Mesenchymal stem cell (in vitro differentiated cells and primary cell): ENCODE data around the gene LLGL1.

Experiments used
- DNase-seq: peaks from one replicate; pipeline ENCODE4 v3.0.0-alpha.2; 2013
- H2AFZ ChIP-seq: one replicate; pipeline ENCODE4 v1.6.1; 2013; ENCODE audit warnings: low read depth, mild to moderate bottlenecking, control low read depth, inconsistent platforms, low read length, moderate library complexity
- H2AK5ac ChIP-seq: 2 replicates; pipeline ENCODE4 v1.6.1; 2013; ENCODE audit warnings: low read length, moderate library complexity, mild to moderate bottlenecking, inconsistent platforms; ENCODE audit not compliant: severe bottlenecking
- H2BK120ac ChIP-seq: one replicate; pipeline ENCODE4 v1.6.1; 2013; ENCODE audit warnings: low read depth, mild to moderate bottlenecking, inconsistent platforms, low read length, moderate library complexity
- H2BK12ac ChIP-seq, 2 experiments: one replicate each; pipeline ENCODE4 v1.6.1; 2013; ENCODE audit warnings: inconsistent platforms in 2 of 2, low read length in 2 of 2, mild to moderate bottlenecking in 2 of 2, moderate library complexity in 2 of 2, control low read depth in 1 of 2
- H2BK15ac ChIP-seq: one replicate; pipeline ENCODE4 v1.6.1; 2013; ENCODE audit warnings: mild to moderate bottlenecking, low read depth, inconsistent platforms; ENCODE audit not compliant: poor library complexity, severe bottlenecking
- H2BK5ac ChIP-seq: 2 replicates; pipeline ENCODE4 v1.6.1; 2013; ENCODE audit warnings: low read depth, mild to moderate bottlenecking, low read length, control low read depth, inconsistent platforms; ENCODE audit not compliant: poor library complexity, severe bottlenecking
- H3K14ac ChIP-seq, 2 experiments: one replicate each; pipeline ENCODE4 v1.6.1; 2013; ENCODE audit warnings: inconsistent platforms in 2 of 2, low read length in 2 of 2, control low read depth in 1 of 2, mild to moderate bottlenecking in 1 of 2, moderate library complexity in 1 of 2
- H3K18ac ChIP-seq, 2 experiments: one replicate each; pipeline ENCODE4 v1.6.1; 2013; ENCODE audit warnings: inconsistent platforms in 2 of 2, low read length in 2 of 2, control low read depth in 1 of 2, low read depth in 1 of 2, mild to moderate bottlenecking in 1 of 2
- H3K23ac ChIP-seq, 2 experiments: one replicate each; pipeline ENCODE4 v1.6.1; 2013; ENCODE audit warnings: inconsistent platforms in 2 of 2, low read length in 2 of 2, mild to moderate bottlenecking in 2 of 2, moderate library complexity in 2 of 2, control low read depth in 1 of 2
- H3K27ac ChIP-seq: 2 replicates; pipeline ENCODE4 v1.5.1; 2013; ENCODE audit warnings: mild to moderate bottlenecking, moderate library complexity, low read length, control low read depth, inconsistent platforms; ENCODE audit not compliant: poor library complexity, severe bottlenecking
- H3K27me3 ChIP-seq, 2 experiments: 2 replicates each; pipeline versions ENCODE4 v1.6.1 to v1.7.0; 2013; ENCODE audit warnings: low read length in 2 of 2, mild to moderate bottlenecking in 2 of 2, moderate library complexity in 2 of 2, control low read depth in 1 of 2, inconsistent platforms in 1 of 2; ENCODE audit not compliant: control insufficient read depth in 1 of 2, insufficient read depth in 1 of 2
- H3K36me3 ChIP-seq, 2 experiments: 2 replicates each; pipeline versions ENCODE4 v1.6.1 to v1.7.0; 2013; ENCODE audit warnings: low read length in 2 of 2, control low read depth in 1 of 2, inconsistent platforms in 1 of 2, low read depth in 1 of 2, mild to moderate bottlenecking in 1 of 2; ENCODE audit not compliant: insufficient read depth in 2 of 2, control insufficient read depth in 1 of 2
- H3K4ac ChIP-seq, 2 experiments: one replicate each; pipeline ENCODE4 v1.6.1; 2013; ENCODE audit warnings: inconsistent platforms in 2 of 2, low read length in 2 of 2, mild to moderate bottlenecking in 2 of 2, moderate library complexity in 2 of 2, control low read depth in 1 of 2, low read depth in 1 of 2
- H3K4me1 ChIP-seq: 2 replicates; pipeline ENCODE4 v1.6.1; 2013; ENCODE audit warnings: low read depth, low read length, control low read depth; ENCODE audit not compliant: control insufficient read depth, insufficient read depth
- H3K4me2 ChIP-seq: 2 replicates; pipeline ENCODE4 v1.6.1; 2013; ENCODE audit warnings: low read length, mild to moderate bottlenecking, inconsistent platforms; ENCODE audit not compliant: poor library complexity, severe bottlenecking
- H3K4me3 ChIP-seq, 2 experiments: 2 replicates each; pipeline versions ENCODE4 v1.5.1 to v1.7.0; 2013; ENCODE audit warnings: low read length in 2 of 2, mild to moderate bottlenecking in 2 of 2, control low read depth in 1 of 2, low read depth in 1 of 2; ENCODE audit not compliant: insufficient read depth in 1 of 2
- H3K79me1 ChIP-seq: replicated peaks from 2 replicates; pipeline ENCODE4 v1.6.1; 2013; ENCODE audit warnings: mild to moderate bottlenecking, control low read depth, low read length, inconsistent platforms; ENCODE audit not compliant: poor library complexity, severe bottlenecking
- H3K9ac ChIP-seq: 2 replicates; pipeline ENCODE4 v1.7.0; 2013; ENCODE audit warnings: mild to moderate bottlenecking, low read length, moderate library complexity
- H3K9me3 ChIP-seq: 2 replicates; pipeline ENCODE4 v1.7.0; 2013; ENCODE audit warnings: mild to moderate bottlenecking, low read length; ENCODE audit not compliant: control insufficient read depth
- H4K8ac ChIP-seq: one replicate; pipeline ENCODE4 v1.6.1; 2013; ENCODE audit warnings: inconsistent platforms, mild to moderate bottlenecking, low read length, moderate library complexity
- H4K91ac ChIP-seq: one replicate; pipeline ENCODE4 v1.6.1; 2013; ENCODE audit warnings: mild to moderate bottlenecking, low read length, inconsistent platforms
- WGBS: methylation state at CpG from one replicate; pipeline ENCODE4 v1.1.7; 2013; ENCODE audit warnings: mixed read lengths; 5-methylcytosine and 5-hydroxymethylcytosine counted together

Gene LLGL1

GRCh38 chr17:18185391-18185790, 40.0 kb upstream of the LLGL1 start:
- Histone ChIP-seq H3K9me3 (no peaks in the 10 kb centered on the region), H4K8ac (no peak overlapping the region), H3K14ac (no peak overlapping the region), H3K27ac (peak overlapping the region; percentile 14), H4K91ac (no peak overlapping the region), H2BK120ac (no peak overlapping the region), H3K36me3 (peaks cover 14 to 22% of the 10 kb centered on the region in 2 experiments), H2BK12ac (no peak overlapping the region), H3K18ac (no peak overlapping the region), H3K4me2 (peak overlapping the region; percentile 78), H3K79me1 (peaks cover 2% of the 10 kb centered on the region), H3K23ac (no peak overlapping the region), H2BK15ac (no peak overlapping the region), H3K27me3 (no peaks in the 10 kb centered on the region), H2BK5ac (no peak overlapping the region), H2AK5ac (no peak overlapping the region), H3K4ac (no peak overlapping the region), H3K4me1 (peaks cover 37% of the 10 kb centered on the region), H2AFZ (no peak overlapping the region), H3K9ac (peak overlapping the region; percentile 96), H3K4me3 (peak overlapping the region in 1 of 2 experiments; percentile 89)
- WGBS, result 35% methylated on average over 3 of the region's 3 CpGs
- peak; percentile 49 for DNase-seq

DNA sequence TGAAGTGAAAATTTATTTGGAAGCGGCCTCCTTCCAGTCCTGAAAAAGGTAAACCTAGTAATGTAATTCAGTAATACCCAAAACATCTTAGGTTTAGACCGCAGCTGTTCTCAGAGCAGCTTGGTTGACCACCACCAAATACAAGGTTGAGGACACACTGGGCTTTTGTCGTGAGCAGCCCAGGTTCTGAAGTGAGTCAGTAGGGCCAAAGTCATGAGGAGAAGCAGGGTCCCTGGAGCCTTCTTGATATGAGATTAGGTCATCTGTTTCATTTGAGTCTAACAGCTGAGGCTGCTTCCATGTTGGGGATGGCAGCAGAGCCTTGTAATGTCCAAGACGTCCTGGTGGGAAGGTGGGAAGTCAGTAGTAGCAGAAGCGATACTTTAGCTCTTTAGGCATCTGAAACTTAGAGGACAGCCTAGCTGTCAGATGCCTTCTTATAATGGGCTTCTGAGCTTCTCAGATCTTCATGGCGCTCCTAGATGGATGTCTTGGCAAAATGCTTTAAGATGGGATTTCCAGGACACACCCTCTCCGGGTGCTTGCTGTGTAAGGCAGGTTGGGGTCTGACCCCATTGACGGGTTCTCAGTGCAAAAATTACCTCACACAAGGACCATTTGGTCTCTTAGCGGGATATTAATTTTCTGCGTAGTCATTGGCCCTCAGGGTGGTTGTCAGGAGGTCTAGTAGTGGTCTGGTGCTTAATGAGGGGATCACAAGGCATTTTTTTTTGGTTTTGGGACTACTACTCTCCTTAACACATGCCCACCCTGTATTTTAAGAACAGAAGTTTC, 39.4 kb upstream of the LLGL1 start:
- Histone ChIP-seq H3K9me3 (no peaks in the 10 kb centered on the region), H3K27ac (no peak overlapping the region), H3K36me3 (peaks cover 14 to 22% of the 10 kb centered on the region in 2 experiments), H3K14ac (no peak overlapping the region), H3K4me2 (peak overlapping the region; percentile 78), H3K23ac (peak overlapping the region in 1 of 2 experiments; percentile 23), H2AFZ (no peak overlapping the region), H2AK5ac (no peak overlapping the region), H2BK15ac (no peak overlapping the region), H3K18ac (no peak overlapping the region), H2BK12ac (no peak overlapping the region), H2BK5ac (no peak overlapping the region), H4K8ac (no peak overlapping the region), H3K9ac (peak overlapping the region; percentile 96), H3K4ac (no peak overlapping the region), H3K79me1 (peaks cover 2% of the 10 kb centered on the region), H3K4me3 (peak overlapping the region in 1 of 2 experiments; percentile 89), H4K91ac (no peak overlapping the region), H3K4me1 (peaks cover 40% of the 10 kb centered on the region), H3K27me3 (no peaks in the 10 kb centered on the region), H2BK120ac (no peak overlapping the region)
- DNase-seq, result peak; percentile 47
- 78% methylated on average over 10 of the region's 10 CpGs for WGBS

DNA sequence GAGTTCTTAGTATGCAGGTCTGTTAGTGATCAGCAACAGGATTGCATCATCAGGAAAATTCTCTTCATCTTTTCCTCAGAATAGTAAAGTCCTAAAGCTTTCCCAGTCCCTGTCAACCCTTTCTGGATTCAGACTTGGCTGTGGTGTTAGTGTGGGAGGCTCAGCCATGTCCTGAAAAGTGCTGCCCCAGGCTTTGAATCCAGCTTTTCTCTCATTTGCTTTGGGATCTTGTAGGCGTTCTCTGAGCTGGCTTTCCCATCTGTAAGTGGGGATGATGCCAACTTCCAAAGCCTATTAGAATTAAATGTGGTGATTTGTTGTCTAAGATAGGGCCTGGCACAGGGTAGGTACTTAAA, 38.8 kb upstream of the LLGL1 start:
- Histone ChIP-seq H3K9me3 (no peaks in the 10 kb centered on the region), H4K8ac (no peak overlapping the region), H3K79me1 (peaks cover 2% of the 10 kb centered on the region), H3K27me3 (no peaks in the 10 kb centered on the region), H3K18ac (no peak overlapping the region), H4K91ac (no peak overlapping the region), H3K4me3 (peak overlapping the region in 1 of 2 experiments; percentile 89), H3K4me2 (peak overlapping the region; percentile 78), H2AFZ (no peak overlapping the region), H3K27ac (no peak overlapping the region), H2BK5ac (no peak overlapping the region), H2AK5ac (no peak overlapping the region), H2BK120ac (no peak overlapping the region), H2BK15ac (no peak overlapping the region), H3K23ac (no peak overlapping the region), H3K4me1 (peaks cover 42% of the 10 kb centered on the region), H3K36me3 (peaks cover 14 to 26% of the 10 kb centered on the region in 2 experiments), H3K9ac (peak overlapping the region; percentile 96), H3K4ac (no peak overlapping the region), H3K14ac (no peak overlapping the region), H2BK12ac (no peak overlapping the region)
- peak; percentile 34 for DNase-seq
- WGBS, result 75% methylated on average over 1 of the region's 1 CpG

- peak overlapping the region; percentile 96 for H3K9ac ChIP-seq
- H4K91ac ChIP-seq, result no peak overlapping the region
- no peak overlapping the region for H3K27ac ChIP-seq
- H3K4me2 ChIP-seq, result peak overlapping the region; percentile 59
- no peak overlapping the region for H2BK120ac ChIP-seq
- DNase-seq, result no peak
- H3K14ac ChIP-seq, result peak overlapping the region in 1 of 2 experiments; percentile 57
- H3K9me3 ChIP-seq, result no peaks in the 10 kb centered on the region
- H2BK12ac ChIP-seq, result no peak overlapping the region
- H3K79me1 ChIP-seq, result no peaks in the 10 kb centered on the region
- no peak overlapping the region for H2AFZ ChIP-seq
- no peaks in the 10 kb centered on the region for H3K27me3 ChIP-seq
- H3K23ac ChIP-seq, result peak overlapping the region in 1 of 2 experiments; percentile 84
- peaks cover 14 to 26% of the 10 kb centered on the region in 2 experiments for H3K36me3 ChIP-seq
- no peak overlapping the region for H3K4ac ChIP-seq
- peaks cover 39% of the 10 kb centered on the region for H3K4me1 ChIP-seq
- H2BK15ac ChIP-seq, result no peak overlapping the region
- H4K8ac ChIP-seq, result no peak overlapping the region
- no peak overlapping the region for H2BK5ac ChIP-seq
- H2AK5ac ChIP-seq, result no peak overlapping the region
- peak overlapping the region in 1 of 2 experiments; percentile 89 for H3K4me3 ChIP-seq
- WGBS, result 81% methylated on average over 2 of the region's 2 CpGs
- no peak overlapping the region for H3K18ac ChIP-seq
These were observed 38.2 kb upstream of the LLGL1 start for GRCh38 chr17:18187226-18187625.
